Mesothelial cell of epicardium (in vitro differentiated cells): ENCODE measurements around the gene LRRFIP1. TPM values are rescaled to one million over a fixed set of nuclear protein-coding genes. Genes with fewer than 3 reads are reported as not detected.

Source experiments
- DNase-seq, 2 experiments: peaks; one replicate each; pipeline ENCODE4 v3.0.0; 2021; ENCODE audit warnings: low spot score in 2 of 2; ENCODE audit not compliant: unreplicated experiment in 2 of 2
- H3K27ac Mint-ChIP-seq: 2 replicates; pipeline ENCODE4 v1.8.0; 2021; ENCODE audit warnings: mixed read lengths
- H3K27me3 Mint-ChIP-seq: 2 replicates; pipeline ENCODE4 v1.8.0; 2021; ENCODE audit warnings: low read depth, mixed read lengths
- H3K36me3 Mint-ChIP-seq: 2 replicates; pipeline ENCODE4 v1.8.0; 2021; ENCODE audit warnings: mixed read lengths
- H3K4me1 Mint-ChIP-seq: 2 replicates; pipeline ENCODE4 v1.8.0; 2021; ENCODE audit warnings: mixed read lengths
- H3K4me3 Mint-ChIP-seq: 2 replicates; pipeline ENCODE4 v1.8.0; 2021; ENCODE audit warnings: mild to moderate bottlenecking, moderate library complexity, mixed read lengths
- H3K9me3 Mint-ChIP-seq: 2 replicates; pipeline ENCODE4 v1.8.0; 2021; ENCODE audit warnings: mixed read lengths
- CTCF ChIP-seq: fragments of 200-600 bp; sonication (generic); IDR thresholded peaks from one replicate; pipeline ENCODE4 v1.5.0; 2021; ENCODE audit warnings: antibody characterized with exemption; ENCODE audit not compliant: unreplicated experiment
- total RNA-seq: library from RNA; stranded (reverse); gene quantifications from 3 replicates; pipeline ENCODE4 v1.2.1, GENCODE V29; 2021

The LRRFIP1 gene
- total RNA-seq, 1 donor from 2014 or later = 47.5 TPM

GRCh38 chr2:237742614-237743013, 115.2 kb downstream of the LRRFIP1 start:
- no peak for DNase-seq
- TF ChIP-seq CTCF = no peak

GRCh38 chr2:237743024-237743423, 115.6 kb downstream of the LRRFIP1 start:
- H3K4me1 Mint-ChIP-seq = peaks cover 15% of the 10 kb centered on the region

More at GRCh38 chr2:237742614-237743013, 115.2 kb downstream of the LRRFIP1 start:
- Mint-ChIP-seq H3K4me1 (peaks cover 19% of the 10 kb centered on the region), H3K9me3 (no peaks in the 10 kb centered on the region), H3K27ac (no peak overlapping the region), H3K27me3 (no peaks in the 10 kb centered on the region), H3K4me3 (no peak overlapping the region), H3K36me3 (peaks cover 3% of the 10 kb centered on the region)

GRCh38 chr2:237743561-237744269, 116.3 kb downstream of the LRRFIP1 start:
- peaks cover 6% of the 10 kb centered on the region for H3K36me3 Mint-ChIP-seq
- no peak for DNase-seq
- H3K4me1 Mint-ChIP-seq = peaks cover 13% of the 10 kb centered on the region
- H3K4me3 Mint-ChIP-seq = no peak overlapping the region
- H3K27ac Mint-ChIP-seq = no peak overlapping the region
- TF ChIP-seq CTCF = peak; percentile 48
- H3K9me3 Mint-ChIP-seq = no peaks in the 10 kb centered on the region
- H3K27me3 Mint-ChIP-seq = no peaks in the 10 kb centered on the region

More at GRCh38 chr2:237743024-237743423, 115.6 kb downstream of the LRRFIP1 start:
- no peak for DNase-seq
- no peak for TF ChIP-seq CTCF
- H3K9me3 Mint-ChIP-seq = no peaks in the 10 kb centered on the region
- peaks cover under 1% of the 10 kb centered on the region for H3K36me3 Mint-ChIP-seq
- no peak overlapping the region for H3K27ac Mint-ChIP-seq
- H3K27me3 Mint-ChIP-seq = no peaks in the 10 kb centered on the region
- no peak overlapping the region for H3K4me3 Mint-ChIP-seq

GRCh38 chr2:237744270-237744612, 116.9 kb downstream of the LRRFIP1 start:
- peaks cover 13% of the 10 kb centered on the region for H3K4me1 Mint-ChIP-seq
- TF ChIP-seq CTCF = no peak
- DNase-seq = no peak

GRCh38 chr2:237744613-237745249, 117.3 kb downstream of the LRRFIP1 start:
- no peak overlapping the region for H3K4me3 Mint-ChIP-seq
- H3K36me3 Mint-ChIP-seq = peaks cover 12% of the 10 kb centered on the region
- H3K4me1 Mint-ChIP-seq = peaks cover 13% of the 10 kb centered on the region
- no peak overlapping the region for H3K27ac Mint-ChIP-seq
- peak; percentile 66 to 94 for DNase-seq
- H3K27me3 Mint-ChIP-seq = no peaks in the 10 kb centered on the region
- peak; percentile 90 for TF ChIP-seq CTCF
- no peaks in the 10 kb centered on the region for H3K9me3 Mint-ChIP-seq

More at GRCh38 chr2:237744270-237744612, 116.9 kb downstream of the LRRFIP1 start:
- no peak overlapping the region for H3K27ac Mint-ChIP-seq
- no peaks in the 10 kb centered on the region for H3K27me3 Mint-ChIP-seq
- H3K4me3 Mint-ChIP-seq = no peak overlapping the region
- no peaks in the 10 kb centered on the region for H3K9me3 Mint-ChIP-seq
- H3K36me3 Mint-ChIP-seq = peaks cover 7% of the 10 kb centered on the region
